ENCODE data around the gene ZNF654.

Gene ZNF654

DNA sequence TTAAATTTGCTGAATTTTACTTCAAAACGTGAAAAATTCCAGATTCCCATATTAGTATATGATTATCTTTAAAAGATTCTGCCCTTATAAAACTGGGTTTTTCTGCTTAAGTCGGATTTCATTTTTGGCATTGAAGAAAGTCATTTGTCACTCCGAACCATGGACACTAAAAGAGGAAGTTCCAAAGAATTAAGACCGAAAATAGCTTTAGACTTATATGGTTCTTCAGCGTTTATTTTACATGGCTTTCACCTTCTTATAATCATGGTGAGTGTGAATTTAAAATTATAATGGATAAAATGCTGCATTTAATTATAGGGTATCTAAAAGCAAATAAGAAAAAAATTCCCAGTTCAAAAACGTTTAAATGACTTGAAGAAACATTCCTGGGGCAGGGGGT is 91.8 kb downstream of the ZNF654 start:
- H3K9me2 ChIP-seq (replicated peaks; ENCODE audit: low read depth, low read length): no peaks in the 10 kb centered on the region
- no peak for TF ChIP-seq CTCF (conservative IDR thresholded peaks at IDR 0.05; ENCODE audit: low read length)
- no peak for TF ChIP-seq EZH2phosphoT487 (IDR thresholded peaks at IDR 0.05; ENCODE audit: borderline replicate concordance)
- peaks cover 45% of the 10 kb centered on the region for H4K20me1 ChIP-seq (ENCODE audit: insufficient read depth, low read length, poor library complexity, severe bottlenecking)
- no peak overlapping the region for H2AFZ ChIP-seq (ENCODE audit: low read length)
- peaks cover 8% of the 10 kb centered on the region; the same call in 1 of the 2 replicates for H3K36me3 ChIP-seq (ENCODE audit: insufficient read depth, low read length)
- peaks cover 46% of the 10 kb centered on the region for H3K4me1 ChIP-seq (ENCODE audit: insufficient read depth, low read length, poor library complexity, severe bottlenecking)
- peak overlapping the region; percentile 96 for H3K4me3 ChIP-seq (ENCODE audit: low read length, poor library complexity, severe bottlenecking)
- no peaks in the 10 kb centered on the region for H3K27me3 ChIP-seq (ENCODE audit: insufficient read depth, low read length, poor library complexity, severe bottlenecking)
- no peaks in the 10 kb centered on the region for H3F3A ChIP-seq (ENCODE audit: low read depth)
- H3K4me2 ChIP-seq (ENCODE audit: low read depth, low read length, poor library complexity, severe bottlenecking): peak overlapping the region; percentile 88
- no peaks in the 10 kb centered on the region for H3K9me3 ChIP-seq (ENCODE audit: insufficient read depth, low read depth, low read length)
- peaks cover 88% of the 10 kb centered on the region for H3K79me2 ChIP-seq (ENCODE audit: insufficient read depth, low read length)
- peak overlapping the region; percentile 94 for H3K9ac ChIP-seq (ENCODE audit: low read depth, low read length, poor library complexity, severe bottlenecking)

DNA sequence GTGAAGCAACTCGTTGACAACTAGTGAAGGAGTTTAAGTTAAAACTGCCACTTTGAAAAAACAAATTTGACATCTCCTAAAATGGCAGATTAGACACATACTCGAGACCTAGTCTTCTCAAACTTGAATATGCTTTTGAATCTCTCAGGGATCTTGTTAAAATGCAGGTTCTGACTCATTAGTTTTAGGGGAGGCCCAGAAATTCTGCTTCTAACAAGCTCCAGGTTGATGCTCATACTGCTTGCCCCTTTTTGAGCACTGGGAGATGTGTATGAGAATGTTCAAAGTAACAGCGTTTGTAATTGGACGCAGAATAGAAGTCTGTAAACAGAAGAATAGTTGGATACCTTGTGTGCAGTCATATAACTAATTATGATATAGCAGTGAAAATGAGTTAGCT is 92.3 kb downstream of the ZNF654 start:
- Histone ChIP-seq H2AFZ (ENCODE audit: low read length) (no peak overlapping the region), H3K79me2 (ENCODE audit: insufficient read depth, low read length) (peaks cover 94% of the 10 kb centered on the region), H4K20me1 (ENCODE audit: insufficient read depth, low read length, poor library complexity, severe bottlenecking) (peaks cover 50% of the 10 kb centered on the region), H3K9me2 (replicated peaks; ENCODE audit: low read depth, low read length) (no peaks in the 10 kb centered on the region), H3F3A (ENCODE audit: low read depth) (no peaks in the 10 kb centered on the region), H3K4me3 (ENCODE audit: low read length, poor library complexity, severe bottlenecking) (peak overlapping the region; percentile 96), H3K4me1 (ENCODE audit: insufficient read depth, low read length, poor library complexity, severe bottlenecking) (peaks cover 52% of the 10 kb centered on the region), H3K9me3 (ENCODE audit: insufficient read depth, low read depth, low read length) (no peaks in the 10 kb centered on the region), H3K36me3 (ENCODE audit: insufficient read depth, low read length) (peaks cover 13% of the 10 kb centered on the region), H3K27me3 (ENCODE audit: insufficient read depth, low read length, poor library complexity, severe bottlenecking) (no peaks in the 10 kb centered on the region), H3K4me2 (ENCODE audit: low read depth, low read length, poor library complexity, severe bottlenecking) (peak overlapping the region; percentile 88), H3K9ac (ENCODE audit: low read depth, low read length, poor library complexity, severe bottlenecking) (peak overlapping the region; percentile 94)
- no peak for TF ChIP-seq CTCF (conservative IDR thresholded peaks at IDR 0.05; ENCODE audit: low read length)

DNA sequence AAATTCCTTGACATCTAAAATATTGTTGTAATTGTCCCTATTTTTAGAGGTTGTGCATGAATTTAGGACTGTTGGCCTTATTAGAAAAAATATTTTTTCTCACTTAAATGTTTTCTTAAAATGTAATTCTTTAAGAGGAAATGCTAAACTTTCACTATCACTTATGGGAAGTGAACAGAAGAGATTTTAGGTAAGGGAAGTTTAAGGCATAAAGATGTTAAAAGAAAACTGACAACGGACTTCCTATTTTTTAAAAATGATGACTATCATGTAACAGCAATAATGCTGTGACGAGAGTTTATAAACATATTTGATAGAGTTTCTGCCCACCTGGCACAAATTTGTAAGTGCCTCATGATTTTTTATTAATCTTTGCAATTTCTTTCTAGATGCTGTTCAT is 93.8 kb downstream of the ZNF654 start:
- Histone ChIP-seq H3K36me3 (ENCODE audit: insufficient read depth, low read length) (peaks cover 26% of the 10 kb centered on the region), H3K27me3 (ENCODE audit: insufficient read depth, low read length, poor library complexity, severe bottlenecking) (no peaks in the 10 kb centered on the region), H3K9me3 (ENCODE audit: insufficient read depth, low read depth, low read length) (no peaks in the 10 kb centered on the region), H3K9ac (ENCODE audit: low read depth, low read length, poor library complexity, severe bottlenecking) (peak overlapping the region; percentile 47), H3K79me2 (ENCODE audit: insufficient read depth, low read length) (peaks cover 99% of the 10 kb centered on the region), H2AFZ (ENCODE audit: low read length) (no peak overlapping the region), H3F3A (ENCODE audit: low read depth) (no peaks in the 10 kb centered on the region), H3K4me2 (ENCODE audit: low read depth, low read length, poor library complexity, severe bottlenecking) (peak overlapping the region; percentile 88), H3K9me2 (replicated peaks; ENCODE audit: low read depth, low read length) (no peaks in the 10 kb centered on the region), H3K4me3 (ENCODE audit: low read length, poor library complexity, severe bottlenecking) (peak overlapping the region; percentile 67), H4K20me1 (ENCODE audit: insufficient read depth, low read length, poor library complexity, severe bottlenecking) (peaks cover 65% of the 10 kb centered on the region), H3K4me1 (ENCODE audit: insufficient read depth, low read length, poor library complexity, severe bottlenecking) (peaks cover 48% of the 10 kb centered on the region)
- TF ChIP-seq CTCF (conservative IDR thresholded peaks at IDR 0.05; ENCODE audit: low read length) (no peak), EZH2phosphoT487 (IDR thresholded peaks at IDR 0.05; ENCODE audit: borderline replicate concordance) (no peak)

Measured in Loucy (cell line).